ENCODE measurements around the gene MAGED2. TPM values are rescaled to one million over a fixed set of nuclear protein-coding genes. Genes with fewer than 3 reads are reported as not detected.

MAGED2 gene
- total and polyA plus RNA-seq, 2 donors from 2014 or later = 185 to 285 TPM

- DNase-seq (no peak), FAIRE-seq (no peak)
- H3K9ac ChIP-seq (ENCODE audit: low read length in 3 of 3) = no peak overlapping the region
- H3K27me3 ChIP-seq (ENCODE audit: control insufficient read depth, insufficient read depth, low read length) = no peaks in the 10 kb centered on the region
- H3K36me3 ChIP-seq (ENCODE audit: control insufficient read depth in 2 of 3, insufficient read depth in 3 of 3, low read length in 3 of 3) = peaks cover 17 to 45% (median 33%) of the 10 kb centered on the region in 3 donors
- no peak overlapping the region for H3K27ac ChIP-seq (ENCODE audit: low read depth in 2 of 2, low read length in 2 of 2)
- TF ChIP-seq, protein P1, sequence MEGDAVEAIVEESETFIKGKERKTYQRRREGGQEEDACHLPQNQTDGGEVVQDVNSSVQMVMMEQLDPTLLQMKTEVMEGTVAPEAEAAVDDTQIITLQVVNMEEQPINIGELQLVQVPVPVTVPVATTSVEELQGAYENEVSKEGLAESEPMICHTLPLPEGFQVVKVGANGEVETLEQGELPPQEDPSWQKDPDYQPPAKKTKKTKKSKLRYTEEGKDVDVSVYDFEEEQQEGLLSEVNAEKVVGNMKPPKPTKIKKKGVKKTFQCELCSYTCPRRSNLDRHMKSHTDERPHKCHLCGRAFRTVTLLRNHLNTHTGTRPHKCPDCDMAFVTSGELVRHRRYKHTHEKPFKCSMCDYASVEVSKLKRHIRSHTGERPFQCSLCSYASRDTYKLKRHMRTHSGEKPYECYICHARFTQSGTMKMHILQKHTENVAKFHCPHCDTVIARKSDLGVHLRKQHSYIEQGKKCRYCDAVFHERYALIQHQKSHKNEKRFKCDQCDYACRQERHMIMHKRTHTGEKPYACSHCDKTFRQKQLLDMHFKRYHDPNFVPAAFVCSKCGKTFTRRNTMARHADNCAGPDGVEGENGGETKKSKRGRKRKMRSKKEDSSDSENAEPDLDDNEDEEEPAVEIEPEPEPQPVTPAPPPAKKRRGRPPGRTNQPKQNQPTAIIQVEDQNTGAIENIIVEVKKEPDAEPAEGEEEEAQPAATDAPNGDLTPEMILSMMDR (IDR thresholded peaks at IDR 0.05; ENCODE audit: borderline replicate concordance, extremely low read depth, insufficient read depth) = no peak
- intact Hi-C loops (cut with DNase I) = no loop called here
- peaks cover 0 to 10% (median 0%) of the 10 kb centered on the region in 3 donors for H3K4me1 ChIP-seq (ENCODE audit: control insufficient read depth in 2 of 3, insufficient read depth in 2 of 3, low read depth in 1 of 3, low read length in 3 of 3)
- no peak overlapping the region for H3K4me3 ChIP-seq (ENCODE audit: low read length in 3 of 3)
- H3K9me3 ChIP-seq (ENCODE audit: control insufficient read depth in 2 of 3, insufficient read depth in 1 of 3, low read length in 3 of 3) = no peaks in the 10 kb centered on the region
These were observed 4.8 kb downstream of the MAGED2 start for GRCh38 chrX:54812306-54812705.

GRCh38 chrX:54817220-54817820, 9.8 kb downstream of the MAGED2 start:
- Histone ChIP-seq H3K4me1 (ENCODE audit: control insufficient read depth in 2 of 3, insufficient read depth in 2 of 3, low read depth in 1 of 3, low read length in 3 of 3) (no peaks in the 10 kb centered on the region), H3K4me3 (ENCODE audit: low read length in 3 of 3) (no peak overlapping the region), H3K9ac (ENCODE audit: low read length in 3 of 3) (no peak overlapping the region), H3K27me3 (ENCODE audit: control insufficient read depth, insufficient read depth, low read length) (no peaks in the 10 kb centered on the region), H3K9me3 (ENCODE audit: control insufficient read depth in 2 of 3, insufficient read depth in 1 of 3, low read length in 3 of 3) (no peaks in the 10 kb centered on the region), H3K36me3 (ENCODE audit: control insufficient read depth in 2 of 3, insufficient read depth in 3 of 3, low read length in 3 of 3) (peaks cover 4 to 31% (median 20%) of the 10 kb centered on the region in 3 donors), H3K27ac (ENCODE audit: low read depth in 2 of 2, low read length in 2 of 2) (no peak overlapping the region)
- TF ChIP-seq, protein P1 (IDR thresholded peaks at IDR 0.05; ENCODE audit: borderline replicate concordance, extremely low read depth, insufficient read depth) = no peak
- DNase-seq (no peak), FAIRE-seq (no peak)
- intact Hi-C loops (cut with DNase I) = no loop called here

DNA sequence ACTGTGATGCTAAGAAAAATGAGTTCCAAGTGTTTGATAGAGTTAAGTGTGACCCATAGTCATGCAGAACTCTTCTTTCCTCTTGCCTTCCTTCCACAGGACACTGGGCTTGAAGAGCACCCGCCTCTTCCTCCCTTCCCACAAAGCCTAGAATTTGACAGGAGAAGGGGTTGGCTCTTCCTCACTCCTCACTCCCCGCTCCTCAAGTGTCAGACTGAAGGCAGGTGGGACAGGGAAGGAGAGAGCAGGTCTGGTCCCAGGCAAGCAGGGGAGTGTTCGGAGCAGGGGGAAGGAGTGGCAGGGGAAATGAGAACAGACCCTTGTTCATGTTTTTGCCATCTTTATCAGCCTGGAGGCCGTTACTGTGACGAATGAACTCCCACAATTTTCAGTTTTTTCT, 10.7 kb downstream of the MAGED2 start:
- TF ChIP-seq, protein P1 (IDR thresholded peaks at IDR 0.05; ENCODE audit: borderline replicate concordance, extremely low read depth, insufficient read depth) = no peak
- no peaks in the 10 kb centered on the region for H3K4me1 ChIP-seq (ENCODE audit: control insufficient read depth in 2 of 3, insufficient read depth in 2 of 3, low read depth in 1 of 3, low read length in 3 of 3)
- no peak overlapping the region for H3K4me3 ChIP-seq (ENCODE audit: low read length in 3 of 3)
- FAIRE-seq = no peak
- DNase-seq = no peak
- H3K36me3 ChIP-seq (ENCODE audit: control insufficient read depth in 2 of 3, insufficient read depth in 3 of 3, low read length in 3 of 3) = peaks cover 4 to 22% (median 14%) of the 10 kb centered on the region in 3 donors
- H3K27ac ChIP-seq (ENCODE audit: low read depth in 2 of 2, low read length in 2 of 2) = no peak overlapping the region
- no peaks in the 10 kb centered on the region for H3K27me3 ChIP-seq (ENCODE audit: control insufficient read depth, insufficient read depth, low read length)
- H3K9ac ChIP-seq (ENCODE audit: low read length in 3 of 3) = no peak overlapping the region
- no peaks in the 10 kb centered on the region for H3K9me3 ChIP-seq (ENCODE audit: control insufficient read depth in 2 of 3, insufficient read depth in 1 of 3, low read length in 3 of 3)
- intact Hi-C loops (cut with DNase I) = no loop called here

GRCh38 chrX:54819201-54819600, 11.7 kb downstream of the MAGED2 start:
- no peaks in the 10 kb centered on the region for H3K4me1 ChIP-seq (ENCODE audit: control insufficient read depth in 2 of 3, insufficient read depth in 2 of 3, low read depth in 1 of 3, low read length in 3 of 3)
- no peak for DNase-seq
- peaks cover 0 to 12% (median 4%) of the 10 kb centered on the region in 3 donors for H3K36me3 ChIP-seq (ENCODE audit: control insufficient read depth in 2 of 3, insufficient read depth in 3 of 3, low read length in 3 of 3)
- H3K27me3 ChIP-seq (ENCODE audit: control insufficient read depth, insufficient read depth, low read length) = no peaks in the 10 kb centered on the region
- no peak overlapping the region for H3K4me3 ChIP-seq (ENCODE audit: low read length in 3 of 3)
- intact Hi-C loops (cut with DNase I) = no loop called here
- H3K9me3 ChIP-seq (ENCODE audit: control insufficient read depth in 2 of 3, insufficient read depth in 1 of 3, low read length in 3 of 3) = no peaks in the 10 kb centered on the region
- no peak for FAIRE-seq
- TF ChIP-seq, protein P1 (IDR thresholded peaks at IDR 0.05; ENCODE audit: borderline replicate concordance, extremely low read depth, insufficient read depth) = no peak
- no peak overlapping the region for H3K27ac ChIP-seq (ENCODE audit: low read depth in 2 of 2, low read length in 2 of 2)
- H3K9ac ChIP-seq (ENCODE audit: low read length in 3 of 3) = no peak overlapping the region

Measured in kidney (tissue), 14 donors.